Naive thymus-derived CD4-positive, alpha-beta T cell (primary cell): ENCODE results near the gene OR52B6. TPM values are rescaled to one million over a fixed set of nuclear protein-coding genes. Genes with fewer than 3 reads are reported as not detected.
A peak's percentile ranks its signal among the peaks of the same experiment; 100 is the strongest.

ENCODE experiments used
- ATAC-seq: fragments of 150-1000 bp; cut with Tn5 transposase; 2 replicates; pipeline ENCODE4 v1.10.0; 2021; ENCODE audit warnings: mild to moderate bottlenecking, moderate library complexity
- CTCF ChIA-PET: fragments of 350-600 bp; sonication (Branson Sonifier 250); formaldehyde crosslinking; loops from one replicate; lab custom pipeline; 2021; ENCODE audit warnings: antibody characterized with exemption; lab: Charles Lee
- POLR2A ChIA-PET: fragments of 350-600 bp; sonication (Branson Sonifier 250); formaldehyde crosslinking; loops from one replicate; lab custom pipeline; 2021; ENCODE audit warnings: antibody characterized with exemption, inconsistent platforms; lab: Charles Lee
- DNase-seq, 9 donors: peaks; one replicate each; pipeline versions ENCODE4 v3.0.0 to v3.0.0-alpha.2; 2020 to 2022; ENCODE audit warnings: mixed read lengths in 1 of 9
- H3K27ac ChIP-seq: one replicate; pipeline ENCODE4 v1.7.0; 2013; ENCODE audit warnings: mild to moderate bottlenecking, low read depth, low read length, moderate library complexity
- H3K27me3 ChIP-seq, 2 donors: one replicate each; pipeline ENCODE4 v1.7.0; 2013; ENCODE audit warnings: low read length in 2 of 2, mild to moderate bottlenecking in 2 of 2, moderate library complexity in 2 of 2; ENCODE audit not compliant: control insufficient read depth in 2 of 2, insufficient read depth in 2 of 2
- H3K36me3 ChIP-seq, 3 experiments: 1 replicate in 2 of 3; 2 replicates in 1 of 3; pipeline ENCODE4 v1.7.0; 2013; ENCODE audit warnings: low read length in 3 of 3, mild to moderate bottlenecking in 3 of 3, moderate library complexity in 1 of 3; ENCODE audit not compliant: insufficient read depth in 3 of 3, control insufficient read depth in 2 of 3
- H3K4me1 ChIP-seq, 2 donors: one replicate each; pipeline ENCODE4 v1.7.0; 2013; ENCODE audit warnings: low read length in 2 of 2, mild to moderate bottlenecking in 2 of 2, moderate library complexity in 1 of 2; ENCODE audit not compliant: control insufficient read depth in 2 of 2, insufficient read depth in 2 of 2
- H3K4me3 ChIP-seq: 2 replicates; pipeline ENCODE4 v1.7.0; 2013; ENCODE audit warnings: mild to moderate bottlenecking, low read length
- H3K9me3 ChIP-seq, 3 experiments: 1 replicate in 2 of 3; 2 replicates in 1 of 3; pipeline ENCODE4 v1.7.0; 2013; ENCODE audit warnings: low read length in 3 of 3; ENCODE audit not compliant: control insufficient read depth in 2 of 3
- H3K27ac Mint-ChIP-seq, 9 donors: one replicate each; pipeline ENCODE4 v1.8.0; 2020 to 2022; ENCODE audit warnings: mixed read lengths in 9 of 9, mild to moderate bottlenecking in 8 of 9, moderate library complexity in 5 of 9, inconsistent platforms in 2 of 9
- H3K27me3 Mint-ChIP-seq, 5 donors: one replicate each; pipeline ENCODE4 v1.8.0; 2021 to 2022; ENCODE audit warnings: mixed read lengths in 5 of 5, mild to moderate bottlenecking in 1 of 5
- H3K36me3 Mint-ChIP-seq, 5 donors: one replicate each; pipeline ENCODE4 v1.8.0; 2020 to 2022; ENCODE audit warnings: mixed read lengths in 5 of 5, mild to moderate bottlenecking in 3 of 5, inconsistent platforms in 1 of 5
- H3K4me1 Mint-ChIP-seq, 7 donors: one replicate each; pipeline ENCODE4 v1.8.0; 2020 to 2022; ENCODE audit warnings: mixed read lengths in 7 of 7, mild to moderate bottlenecking in 3 of 7, inconsistent platforms in 1 of 7
- H3K4me3 Mint-ChIP-seq, 10 donors: one replicate each; pipeline ENCODE4 v1.8.0; 2020 to 2022; ENCODE audit warnings: mild to moderate bottlenecking in 10 of 10, mixed read lengths in 10 of 10, moderate library complexity in 6 of 10, inconsistent platforms in 2 of 10
- H3K9me3 Mint-ChIP-seq, 11 donors: one replicate each; pipeline ENCODE4 v1.8.0; 2020 to 2022; ENCODE audit warnings: mixed read lengths in 11 of 11, mild to moderate bottlenecking in 4 of 11, inconsistent platforms in 1 of 11, moderate library complexity in 1 of 11
- intact Hi-C, 2 donors: fragments of 100-400 bp; cut with micrococcal nuclease; formaldehyde crosslinking; loops; one replicate each; pipeline ENCODE4 v1.15.1; 2023
- polyA plus RNA-seq, 2 donors: library from polyadenylated mRNA; unstranded; fragments of 300-500 nt; fragmentation: Illumina TruSeq; gene quantifications; one replicate each; pipeline ENCODE4 v1.2.3, GENCODE V29; 2021
- total RNA-seq, 6 experiments: library from RNA in 5 of 6; stranded (reverse) in 5 of 6; gene quantifications; 1 replicate in 5 of 6; 2 replicates in 1 of 6; pipeline ENCODE4 v1.2.3 and lab custom pipeline; 2021 to 2026

Gene OR52B6
- total and polyA plus RNA-seq, 7 experiments from 2014 or later, result not detected

GRCh38 chr11:5626196-5626595 is 45.5 kb downstream of the OR52B6 start:
- peaks cover 0 to 7% (median 0%) of the 10 kb centered on the region in 11 donors for H3K9me3 Mint-ChIP-seq
- DNase-seq, result no peak
- H3K27ac Mint-ChIP-seq, result peak overlapping the region in 8 of 9 donors; percentile 90 to 96 (median 95)
- ChIA-PET CTCF (no interaction called here), POLR2A (no interaction called here)
- peaks cover 17 to 18% of the 10 kb centered on the region in 2 donors for H3K4me1 ChIP-seq
- peak overlapping the region; percentile 81 to 96 (median 91) for H3K4me3 Mint-ChIP-seq
- peak overlapping the region; percentile 14 for H3K27ac ChIP-seq
- intact Hi-C loops, result loop anchor here (5.0 to 10.0 kb wide), 4 partner anchors 86 to 1231 kb away; partner anchors contain the start of genes TPP1 (in 1 of the 2), TRIM21 (in 1 of the 2) and TRIM68 (in 1 of the 2)
- no peaks in the 10 kb centered on the region for H3K9me3 ChIP-seq
- H3K4me3 ChIP-seq, result no peak overlapping the region
- H3K27me3 Mint-ChIP-seq, result no peaks in the 10 kb centered on the region
- H3K27me3 ChIP-seq, result no peaks in the 10 kb centered on the region
- peaks cover 0 to 2% (median 0%) of the 10 kb centered on the region in 3 experiments for H3K36me3 ChIP-seq
- peaks cover 0 to 32% (median 25%) of the 10 kb centered on the region in 5 donors for H3K36me3 Mint-ChIP-seq
- ATAC-seq, result no peak
- peaks cover 38 to 66% (median 62%) of the 10 kb centered on the region in 7 donors for H3K4me1 Mint-ChIP-seq

DNA sequence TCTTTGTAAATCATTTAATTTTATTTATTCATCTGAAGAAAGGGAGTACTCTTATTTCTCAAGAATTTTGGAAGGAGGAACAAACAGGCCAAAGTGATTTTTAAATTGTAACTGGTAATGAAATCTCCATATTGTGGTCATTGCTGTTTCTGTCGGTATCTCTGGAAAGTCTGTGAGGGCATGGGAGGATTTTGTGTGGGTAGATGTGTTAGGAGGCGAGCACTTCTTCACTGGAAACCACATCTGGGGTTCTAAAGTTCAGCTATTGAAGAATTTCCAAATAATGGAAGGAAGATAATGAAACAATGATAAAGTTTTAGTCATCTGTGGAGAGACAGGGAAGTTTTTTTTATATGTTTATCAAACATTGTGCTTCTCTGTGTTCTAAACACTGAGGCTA is 50.7 kb downstream of the OR52B6 start:
- POLR2A ChIA-PET, result no interaction called here
- Histone ChIP-seq H3K4me3 (no peak overlapping the region), H3K27me3 (no peaks in the 10 kb centered on the region), H3K36me3 (peaks cover 0 to 26% (median 0%) of the 10 kb centered on the region in 3 experiments), H3K27ac (no peak overlapping the region), H3K4me1 (peaks cover 0 to 12% of the 10 kb centered on the region in 2 donors), H3K9me3 (no peaks in the 10 kb centered on the region)
- H3K4me3 Mint-ChIP-seq, result no peak overlapping the region
- DNase-seq (no peak), ATAC-seq (no peak)
- CTCF ChIA-PET, result no interaction called here
- peaks cover 24 to 58% (median 51%) of the 10 kb centered on the region in 7 donors for H3K4me1 Mint-ChIP-seq
- no peaks in the 10 kb centered on the region for H3K27me3 Mint-ChIP-seq
- H3K27ac Mint-ChIP-seq, result no peak overlapping the region
- peaks cover 0 to 7% (median 0%) of the 10 kb centered on the region in 11 donors for H3K9me3 Mint-ChIP-seq
- peaks cover 23 to 71% (median 57%) of the 10 kb centered on the region in 5 donors for H3K36me3 Mint-ChIP-seq
- intact Hi-C loops, result loop anchor here in 1 of 2 donors (2.0 kb wide), 1 partner anchor 13 kb away; no protein-coding TSS in a partner anchor

Other genes starting within 250 kb of the OR52B6 start
- under 1 TPM in 1 of 5 experiments, not detected in 4; 0.48 TPM for gene OR51B5, start 237.4 kb upstream of the OR52B6 start, total RNA-seq
- gene OR51B5, start 237.4 kb upstream of the OR52B6 start, polyA plus RNA-seq, result not detected
- not detected for gene OR51B6, start 229.4 kb upstream of the OR52B6 start, total RNA-seq
- not detected for gene OR51B6, start 229.4 kb upstream of the OR52B6 start, polyA plus RNA-seq
- gene OR51M1, start 197.1 kb upstream of the OR52B6 start, total RNA-seq, result not detected
- gene OR51M1, start 197.1 kb upstream of the OR52B6 start, polyA plus RNA-seq, result not detected
- not detected for gene OR51Q1, start 158.8 kb upstream of the OR52B6 start, total RNA-seq
- gene OR51Q1, start 158.8 kb upstream of the OR52B6 start, polyA plus RNA-seq, result not detected
- gene OR51I1, start 139.4 kb upstream of the OR52B6 start, total RNA-seq, result not detected
- gene OR51I1, start 139.4 kb upstream of the OR52B6 start, polyA plus RNA-seq, result not detected
- not detected for gene OR51I2, start 131.6 kb upstream of the OR52B6 start, total RNA-seq
- not detected for gene OR51I2, start 131.6 kb upstream of the OR52B6 start, polyA plus RNA-seq
- gene OR52D1, start 92.2 kb upstream of the OR52B6 start, total RNA-seq, result not detected
- gene OR52D1, start 92.2 kb upstream of the OR52B6 start, polyA plus RNA-seq, result not detected
- under 1 TPM in 3 of 5 experiments, not detected in 2; 0.32 to 0.57 (median 0.49) TPM for gene UBQLN3, start 70.9 kb upstream of the OR52B6 start, total RNA-seq
- not detected for gene UBQLN3, start 70.9 kb upstream of the OR52B6 start, polyA plus RNA-seq
- under 1 TPM; 0.53 to 0.73 (median 0.60) TPM for gene UBQLNL, start 64.2 kb upstream of the OR52B6 start, total RNA-seq
- under 1 TPM in 1 of 2 donors, not detected in 1; 0.10 TPM for gene UBQLNL, start 64.2 kb upstream of the OR52B6 start, polyA plus RNA-seq
- under 1 TPM in 3 of 5 experiments, not detected in 2; 0.32 to 0.49 (median 0.48) TPM for gene OR52H1, start 32.3 kb upstream of the OR52B6 start, total RNA-seq
- gene OR52H1, start 32.3 kb upstream of the OR52B6 start, polyA plus RNA-seq, result not detected
- under 1 TPM in 1 of 5 experiments, not detected in 4; 0.36 TPM for gene TRIM6, start 15.8 kb downstream of the OR52B6 start, total RNA-seq
- gene TRIM6, start 15.8 kb downstream of the OR52B6 start, polyA plus RNA-seq, result not detected
- 10 to 100 TPM in 4 of 5 experiments, 1 to 10 TPM in 1; 5.8 to 14.2 (median 10.8) TPM for gene TRIM34, start 44.1 kb downstream of the OR52B6 start, total RNA-seq
- gene TRIM34, start 44.1 kb downstream of the OR52B6 start, polyA plus RNA-seq, result 10 to 100 TPM; 10.8 to 12.6 TPM
- gene TRIM5, start 104.2 kb downstream of the OR52B6 start, total RNA-seq, result 10 to 100 TPM; 16.9 to 36.8 (median 26.2) TPM
- 10 to 100 TPM; 10.3 to 10.5 TPM for gene TRIM5, start 104.2 kb downstream of the OR52B6 start, polyA plus RNA-seq
- gene TRIM22, start 108.9 kb downstream of the OR52B6 start, total RNA-seq, result 100 to 1,000 TPM; 229 to 340 (median 258) TPM
- 100 to 1,000 TPM; 121 to 184 TPM for gene TRIM22, start 108.9 kb downstream of the OR52B6 start, polyA plus RNA-seq
- gene OR56B1, start 155.6 kb downstream of the OR52B6 start, total RNA-seq, result 1 to 10 TPM in 1 of 5 experiments, under 1 TPM in 4; 0.19 to 1.4 (median 0.71) TPM
- under 1 TPM in 1 of 2 donors, not detected in 1; 0.11 TPM for gene OR56B1, start 155.6 kb downstream of the OR52B6 start, polyA plus RNA-seq
- gene OR52N4, start 173.4 kb downstream of the OR52B6 start, total RNA-seq, result 1 to 10 TPM; 1.0 to 2.8 (median 2.4) TPM
- under 1 TPM; 0.25 to 0.33 TPM for gene OR52N4, start 173.4 kb downstream of the OR52B6 start, polyA plus RNA-seq
- not detected for gene OR52N5, start 202.5 kb downstream of the OR52B6 start, total RNA-seq
- gene OR52N5, start 202.5 kb downstream of the OR52B6 start, polyA plus RNA-seq, result not detected
- not detected for gene OR52N1, start 210.4 kb downstream of the OR52B6 start, total RNA-seq
- gene OR52N1, start 210.4 kb downstream of the OR52B6 start, polyA plus RNA-seq, result not detected
- gene OR52N2, start 228.0 kb downstream of the OR52B6 start, total RNA-seq, result not detected
- not detected for gene OR52N2, start 228.0 kb downstream of the OR52B6 start, polyA plus RNA-seq